ENCODE measurements around the gene CMYA5. TPM values are rescaled to one million over a fixed set of nuclear protein-coding genes. Genes with fewer than 3 reads are reported as not detected.
"Not testable (repeated sequence)": the region's sequence is repeated elsewhere in the genome, so short reads cannot be mapped to it uniquely, and the experiment has no call there.

CMYA5 gene
- total and polyA plus RNA-seq, 2 experiments from 2014 or later: 1.1 to 3.5 TPM

- Histone ChIP-seq H3K27ac (peak overlapping the region; percentile 5), H3K9me2 (replicated peaks; ENCODE audit: insufficient read depth) (no peaks in the 10 kb centered on the region), H4K20me1 (ENCODE audit: insufficient read depth, poor library complexity, severe bottlenecking) (no peaks in the 10 kb centered on the region), H2AFZ (no peak overlapping the region), H3K9me3 (ENCODE audit: low read depth) (no peaks in the 10 kb centered on the region), H3K27me3 (no peaks in the 10 kb centered on the region), H3K4me3 (no peak overlapping the region), H3K4me2 (no peak overlapping the region), H3K4me1 (ENCODE audit: insufficient read depth) (peaks cover 6% of the 10 kb centered on the region), H3K36me3 (replicated peaks; ENCODE audit: insufficient read depth, low read depth) (no peaks in the 10 kb centered on the region), H3K79me2 (no peaks in the 10 kb centered on the region)
- TF ChIP-seq EZH2 (IDR thresholded peaks at IDR 0.05; ENCODE audit: borderline replicate concordance) (no peak), EZH2phosphoT487 (IDR thresholded peaks at IDR 0.05; ENCODE audit: low read depth, severe bottlenecking, unreplicated experiment) (no peak), CTCF (IDR thresholded peaks at IDR 0.05; ENCODE audit: poor library complexity) (no peak)
- 80% methylated on average over 4 of the region's 4 CpGs for WGBS (ENCODE audit: low lambda C conversion rate, missing lambda C conversion rate)
- no peak for DNase-seq (ENCODE audit: low spot score)
These were observed 66.4 kb downstream of the CMYA5 start for GRCh38 chr5:79756076-79756475.

- DNase-seq (ENCODE audit: low spot score): no peak
- Histone ChIP-seq H3K4me1 (ENCODE audit: insufficient read depth) (peaks cover 3% of the 10 kb centered on the region), H3K9me2 (replicated peaks; ENCODE audit: insufficient read depth) (no peaks in the 10 kb centered on the region), H3K79me2 (no peaks in the 10 kb centered on the region), H3K27me3 (no peaks in the 10 kb centered on the region), H4K20me1 (ENCODE audit: insufficient read depth, poor library complexity, severe bottlenecking) (no peaks in the 10 kb centered on the region), H3K36me3 (replicated peaks; ENCODE audit: insufficient read depth, low read depth) (no peaks in the 10 kb centered on the region), H3K27ac (no peak overlapping the region), H2AFZ (no peak overlapping the region), H3K4me3 (no peak overlapping the region), H3K9me3 (ENCODE audit: low read depth) (no peaks in the 10 kb centered on the region), H3K4me2 (no peak overlapping the region)
- no peak for TF ChIP-seq EZH2phosphoT487 (IDR thresholded peaks at IDR 0.05; ENCODE audit: low read depth, severe bottlenecking, unreplicated experiment)
- no peak for TF ChIP-seq CTCF (IDR thresholded peaks at IDR 0.05; ENCODE audit: poor library complexity)
- no peak for TF ChIP-seq EZH2 (IDR thresholded peaks at IDR 0.05; ENCODE audit: borderline replicate concordance)
- 83% methylated on average over 2 of the region's 2 CpGs for WGBS (ENCODE audit: low lambda C conversion rate, missing lambda C conversion rate)
These were observed 69.8 kb downstream of the CMYA5 start for GRCh38 chr5:79759436-79759835.

GRCh38 chr5:79759848-79760247 lies 70.2 kb downstream of the CMYA5 start:
- H3K4me2 ChIP-seq: no peak overlapping the region
- H3K36me3 ChIP-seq (replicated peaks; ENCODE audit: insufficient read depth, low read depth): no peaks in the 10 kb centered on the region
- no peak for TF ChIP-seq CTCF (IDR thresholded peaks at IDR 0.05; ENCODE audit: poor library complexity)
- no peak for TF ChIP-seq EZH2phosphoT487 (IDR thresholded peaks at IDR 0.05; ENCODE audit: low read depth, severe bottlenecking, unreplicated experiment)
- no peak for TF ChIP-seq EZH2 (IDR thresholded peaks at IDR 0.05; ENCODE audit: borderline replicate concordance)
- no peaks in the 10 kb centered on the region for H3K9me2 ChIP-seq (replicated peaks; ENCODE audit: insufficient read depth)
- no peak overlapping the region for H3K4me3 ChIP-seq
- no peaks in the 10 kb centered on the region for H4K20me1 ChIP-seq (ENCODE audit: insufficient read depth, poor library complexity, severe bottlenecking)
- no peaks in the 10 kb centered on the region for H3K9me3 ChIP-seq (ENCODE audit: low read depth)
- DNase-seq (ENCODE audit: low spot score): no peak
- 75% methylated on average over 1 of the region's 1 CpG for WGBS (ENCODE audit: low lambda C conversion rate, missing lambda C conversion rate)
- H3K4me1 ChIP-seq (ENCODE audit: insufficient read depth): no peaks in the 10 kb centered on the region
- H2AFZ ChIP-seq: no peak overlapping the region
- no peaks in the 10 kb centered on the region for H3K79me2 ChIP-seq
- H3K27ac ChIP-seq: no peak overlapping the region
- no peaks in the 10 kb centered on the region for H3K27me3 ChIP-seq

- Histone ChIP-seq H3K36me3 (replicated peaks; ENCODE audit: insufficient read depth, low read depth) (no peaks in the 10 kb centered on the region), H3K79me2 (no peaks in the 10 kb centered on the region), H2AFZ (no peak overlapping the region), H3K9me3 (ENCODE audit: low read depth) (no peaks in the 10 kb centered on the region), H3K27me3 (no peaks in the 10 kb centered on the region), H3K4me3 (no peak overlapping the region), H4K20me1 (ENCODE audit: insufficient read depth, poor library complexity, severe bottlenecking) (no peaks in the 10 kb centered on the region), H3K27ac (no peak overlapping the region), H3K9me2 (replicated peaks; ENCODE audit: insufficient read depth) (no peaks in the 10 kb centered on the region), H3K4me1 (ENCODE audit: insufficient read depth) (no peaks in the 10 kb centered on the region), H3K4me2 (no peak overlapping the region)
- TF ChIP-seq EZH2 (IDR thresholded peaks at IDR 0.05; ENCODE audit: borderline replicate concordance): no peak
- no peak for TF ChIP-seq CTCF (IDR thresholded peaks at IDR 0.05; ENCODE audit: poor library complexity)
- TF ChIP-seq EZH2phosphoT487 (IDR thresholded peaks at IDR 0.05; ENCODE audit: low read depth, severe bottlenecking, unreplicated experiment): no peak
- WGBS (ENCODE audit: low lambda C conversion rate, missing lambda C conversion rate): 89% methylated on average over 10 of the region's 10 CpGs
- no peak for DNase-seq (ENCODE audit: low spot score)
These were observed 73.3 kb downstream of the CMYA5 start for GRCh38 chr5:79762929-79763328.

- H3K27ac ChIP-seq; H3K9me3 ChIP-seq (ENCODE audit: low read depth); H3K4me3 ChIP-seq; H4K20me1 ChIP-seq (ENCODE audit: insufficient read depth, poor library complexity, severe bottlenecking); DNase-seq (ENCODE audit: low spot score); H2AFZ ChIP-seq; H3K4me2 ChIP-seq; H3K36me3 ChIP-seq (replicated peaks; ENCODE audit: insufficient read depth, low read depth); H3K27me3 ChIP-seq; H3K4me1 ChIP-seq (ENCODE audit: insufficient read depth); H3K79me2 ChIP-seq; H3K9me2 ChIP-seq (replicated peaks; ENCODE audit: insufficient read depth): not testable (repeated sequence)
- WGBS (ENCODE audit: low lambda C conversion rate, missing lambda C conversion rate): 98% methylated on average over 3 of the region's 3 CpGs
These were observed 74.5 kb downstream of the CMYA5 start for GRCh38 chr5:79764147-79764546.
